DND-41 (cell line): ENCODE measurements around the gene EDEM3.

Source experiments
- CTCF ChIP-seq: IDR thresholded peaks from 2 replicates; pipeline ENCODE4 v1.5.1; 2012; ENCODE audit warnings: borderline replicate concordance, low read length, moderate library complexity, mild to moderate bottlenecking; ENCODE audit not compliant: poor library complexity, severe bottlenecking; ENCODE audit errors: extremely low read depth
- EZH2 ChIP-seq: IDR thresholded peaks from 3 replicates; pipeline ENCODE4 v1.6.1; 2012; ENCODE audit warnings: borderline replicate concordance, low read depth, mild to moderate bottlenecking, moderate library complexity, low read length, inconsistent platforms; ENCODE audit not compliant: severe bottlenecking

GRCh38 chr1:184739070-184739469 lies 15.6 kb downstream of the EDEM3 start:
- TF ChIP-seq EZH2 (no peak), CTCF (no peak)
